Endothelial cell (in vitro differentiated cells): ENCODE data around the gene TIMELESS. TPM values are rescaled to one million over a fixed set of nuclear protein-coding genes. Genes with fewer than 3 reads are reported as not detected.

Experiments used
- DNase-seq: peaks from one replicate; pipeline ENCODE4 v3.0.0; 2021; ENCODE audit warnings: low spot score
- H3K27ac Mint-ChIP-seq: one replicate; pipeline ENCODE4 v1.8.0; 2021; ENCODE audit warnings: mixed read lengths, inconsistent platforms; ENCODE audit not compliant: unreplicated experiment
- H3K27me3 Mint-ChIP-seq: one replicate; pipeline ENCODE4 v1.8.0; 2021; ENCODE audit warnings: mild to moderate bottlenecking, moderate library complexity, mixed read lengths, inconsistent platforms; ENCODE audit not compliant: unreplicated experiment
- H3K36me3 Mint-ChIP-seq: one replicate; pipeline ENCODE4 v1.8.0; 2021; ENCODE audit warnings: mild to moderate bottlenecking, low read depth, mixed read lengths, inconsistent platforms; ENCODE audit not compliant: unreplicated experiment
- H3K4me1 Mint-ChIP-seq: one replicate; pipeline ENCODE4 v1.8.0; 2021; ENCODE audit warnings: mild to moderate bottlenecking, mixed read lengths, inconsistent platforms; ENCODE audit not compliant: unreplicated experiment
- H3K4me3 Mint-ChIP-seq: one replicate; pipeline ENCODE4 v1.8.0; 2021; ENCODE audit warnings: mild to moderate bottlenecking, mixed read lengths, inconsistent platforms; ENCODE audit not compliant: unreplicated experiment
- H3K9me3 Mint-ChIP-seq: one replicate; pipeline ENCODE4 v1.8.0; 2021; ENCODE audit warnings: mixed read lengths, inconsistent platforms; ENCODE audit not compliant: unreplicated experiment
- total RNA-seq: library from RNA; stranded (reverse); fragmentation: NEBNext Ultra II Directional; extraction: Animal tissue kit (Norgen Biotek cat#: 25700); gene quantifications from one replicate; pipeline ENCODE4 v1.2.1, GENCODE V29; 2021; ENCODE audit not compliant: unreplicated experiment
- TF ChIP-seq, protein P1 (sequence below): fragments of 200-600 bp; sonication (generic); IDR thresholded peaks from one replicate; pipeline ENCODE4 v1.5.0; 2021; ENCODE audit warnings: antibody characterized with exemption; ENCODE audit not compliant: unreplicated experiment

Gene TIMELESS
- total RNA-seq, 1 donor from 2014 or later, result 34.2 TPM

DNA sequence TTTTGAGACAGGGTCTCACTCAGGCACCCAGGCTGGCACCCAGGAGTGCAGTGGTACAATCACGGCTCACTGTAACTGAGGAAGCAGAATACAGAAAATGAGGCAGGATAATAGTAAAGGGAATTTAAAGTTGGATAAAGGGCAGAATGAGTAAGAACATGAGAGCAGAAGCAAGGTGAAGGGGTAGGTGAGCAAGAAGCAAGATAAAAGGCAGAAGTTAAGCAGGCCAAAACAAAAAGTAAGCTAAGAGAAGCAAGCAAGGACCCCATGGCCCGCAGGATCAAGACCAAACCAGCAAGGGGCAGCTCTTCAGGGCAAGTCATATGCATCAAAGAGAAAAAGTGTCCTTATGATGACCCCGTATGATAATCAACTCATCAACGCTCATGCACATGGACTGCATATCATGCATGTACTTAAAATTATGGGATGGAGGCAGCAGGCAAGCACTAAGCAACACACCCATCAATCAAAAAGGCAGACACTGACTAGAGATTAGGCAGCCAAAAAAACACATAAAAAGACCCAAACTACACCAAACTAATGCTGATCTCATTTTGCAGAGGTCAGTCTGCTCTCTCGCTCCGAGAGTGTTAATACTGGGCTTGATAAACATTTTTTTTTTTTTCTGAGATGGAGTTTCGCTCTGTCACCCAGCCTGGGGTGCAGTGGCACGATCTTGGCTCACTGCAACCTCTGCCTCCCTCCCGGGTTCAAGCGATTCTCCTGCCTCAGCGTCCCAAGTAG, 11.6 kb downstream of the TIMELESS start:
- no peak overlapping the region for H3K4me3 Mint-ChIP-seq
- H3K36me3 Mint-ChIP-seq, result peaks cover 13% of the 10 kb centered on the region
- H3K4me1 Mint-ChIP-seq, result peaks cover 3% of the 10 kb centered on the region
- H3K27ac Mint-ChIP-seq, result no peak overlapping the region
- no peaks in the 10 kb centered on the region for H3K9me3 Mint-ChIP-seq
- no peak for DNase-seq
- TF ChIP-seq, protein P1, sequence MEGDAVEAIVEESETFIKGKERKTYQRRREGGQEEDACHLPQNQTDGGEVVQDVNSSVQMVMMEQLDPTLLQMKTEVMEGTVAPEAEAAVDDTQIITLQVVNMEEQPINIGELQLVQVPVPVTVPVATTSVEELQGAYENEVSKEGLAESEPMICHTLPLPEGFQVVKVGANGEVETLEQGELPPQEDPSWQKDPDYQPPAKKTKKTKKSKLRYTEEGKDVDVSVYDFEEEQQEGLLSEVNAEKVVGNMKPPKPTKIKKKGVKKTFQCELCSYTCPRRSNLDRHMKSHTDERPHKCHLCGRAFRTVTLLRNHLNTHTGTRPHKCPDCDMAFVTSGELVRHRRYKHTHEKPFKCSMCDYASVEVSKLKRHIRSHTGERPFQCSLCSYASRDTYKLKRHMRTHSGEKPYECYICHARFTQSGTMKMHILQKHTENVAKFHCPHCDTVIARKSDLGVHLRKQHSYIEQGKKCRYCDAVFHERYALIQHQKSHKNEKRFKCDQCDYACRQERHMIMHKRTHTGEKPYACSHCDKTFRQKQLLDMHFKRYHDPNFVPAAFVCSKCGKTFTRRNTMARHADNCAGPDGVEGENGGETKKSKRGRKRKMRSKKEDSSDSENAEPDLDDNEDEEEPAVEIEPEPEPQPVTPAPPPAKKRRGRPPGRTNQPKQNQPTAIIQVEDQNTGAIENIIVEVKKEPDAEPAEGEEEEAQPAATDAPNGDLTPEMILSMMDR, result no peak
- H3K27me3 Mint-ChIP-seq, result no peaks in the 10 kb centered on the region

DNA sequence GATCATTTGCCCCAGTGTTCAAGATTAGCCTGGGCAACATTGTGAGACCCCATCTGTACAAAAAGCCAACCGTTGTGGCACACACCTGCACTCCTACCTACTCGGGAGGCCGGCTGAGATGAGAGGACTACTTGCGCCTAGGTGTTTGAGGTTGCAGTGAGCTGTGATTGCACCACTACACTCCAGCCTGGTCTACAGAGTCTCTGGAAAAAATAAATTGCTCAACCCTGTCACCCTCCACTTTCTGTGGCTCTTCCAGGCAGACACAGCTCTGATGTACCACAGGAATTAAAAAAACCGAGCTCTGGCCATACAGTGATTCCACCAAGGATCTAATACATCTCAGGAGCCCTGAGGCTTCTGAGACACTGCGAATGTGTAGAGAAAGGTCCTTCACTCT, 14.4 kb downstream of the TIMELESS start:
- Mint-ChIP-seq H3K4me1 (no peaks in the 10 kb centered on the region), H3K27me3 (no peaks in the 10 kb centered on the region), H3K9me3 (no peaks in the 10 kb centered on the region), H3K36me3 (peaks cover 14% of the 10 kb centered on the region), H3K4me3 (no peak overlapping the region), H3K27ac (no peak overlapping the region)
- TF ChIP-seq, protein P1, result no peak
- DNase-seq, result no peak

DNA sequence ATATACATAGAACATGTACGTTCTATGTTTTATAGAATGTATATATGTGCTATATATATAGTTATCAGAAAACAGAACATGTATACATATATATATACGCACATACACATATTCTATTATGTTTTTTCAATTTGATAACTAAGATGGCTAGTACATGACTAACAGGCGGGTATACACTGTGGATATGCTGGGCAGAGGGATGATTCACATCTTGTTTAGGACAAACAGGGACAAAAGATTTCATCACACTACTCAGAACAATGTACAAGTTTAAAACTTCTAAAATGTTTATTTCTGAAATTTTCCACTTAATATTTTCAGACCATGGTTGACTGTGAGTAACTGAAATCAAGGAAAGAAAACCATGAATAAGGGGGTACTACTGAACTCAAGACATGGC, 17.4 kb downstream of the TIMELESS start:
- peaks cover 27% of the 10 kb centered on the region for H3K36me3 Mint-ChIP-seq

DNA sequence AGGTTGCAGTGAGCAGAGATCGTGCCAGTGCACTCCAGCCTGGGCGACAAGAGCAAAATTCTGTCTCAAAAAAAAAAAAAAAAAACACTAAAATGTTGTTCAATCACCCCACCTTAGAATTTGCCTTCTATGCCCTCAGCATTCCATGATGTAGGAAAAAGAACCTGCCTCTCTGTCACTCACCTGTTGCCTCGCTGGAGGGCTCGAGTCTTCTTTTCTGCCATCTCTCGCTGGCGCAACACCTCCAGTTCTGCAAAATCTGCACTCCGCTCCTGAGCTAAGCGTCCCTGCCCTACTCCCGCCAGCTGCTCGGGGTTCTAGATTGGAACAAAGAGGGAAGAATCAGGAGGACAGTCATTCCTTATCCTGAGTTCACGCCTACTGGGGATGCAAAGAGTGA, 17.9 kb downstream of the TIMELESS start:
- TF ChIP-seq, protein P1, result no peak
- no peaks in the 10 kb centered on the region for H3K9me3 Mint-ChIP-seq
- H3K36me3 Mint-ChIP-seq, result peaks cover 27% of the 10 kb centered on the region
- DNase-seq, result no peak
- H3K4me1 Mint-ChIP-seq, result no peaks in the 10 kb centered on the region
- no peak overlapping the region for H3K27ac Mint-ChIP-seq
- no peak overlapping the region for H3K4me3 Mint-ChIP-seq
- H3K27me3 Mint-ChIP-seq, result no peaks in the 10 kb centered on the region

More for the DNA sequence above, 17.4 kb downstream of the TIMELESS start:
- Mint-ChIP-seq H3K4me1 (no peaks in the 10 kb centered on the region), H3K4me3 (no peak overlapping the region), H3K9me3 (no peaks in the 10 kb centered on the region), H3K27ac (no peak overlapping the region), H3K27me3 (no peaks in the 10 kb centered on the region)
- no peak for DNase-seq
- TF ChIP-seq, protein P1, result no peak

DNA sequence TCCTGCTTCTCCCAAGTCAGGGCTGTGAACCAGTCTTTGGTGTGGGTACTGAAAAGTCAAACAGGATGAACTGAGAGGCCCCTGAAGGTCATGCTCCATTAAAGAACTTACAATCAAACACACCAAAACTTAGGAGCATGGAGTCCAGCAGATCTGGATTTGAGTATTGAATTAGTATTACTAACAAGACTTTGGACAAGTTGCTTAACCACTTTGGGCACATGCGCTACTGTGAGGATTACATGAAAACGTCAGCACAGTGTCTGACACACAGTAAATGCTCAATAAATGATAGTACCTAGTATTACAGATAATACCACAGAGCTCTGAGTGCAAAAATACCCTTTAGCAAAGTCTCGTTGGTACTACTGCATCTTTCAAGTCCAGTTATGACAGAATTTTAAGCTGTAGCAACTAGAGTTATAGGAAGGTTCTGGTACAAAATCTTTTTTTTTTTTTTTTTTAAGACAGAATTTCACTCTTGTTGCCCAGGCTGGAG, 23.2 kb downstream of the TIMELESS start:
- DNase-seq, result no peak
- H3K4me1 Mint-ChIP-seq, result no peaks in the 10 kb centered on the region
- no peak overlapping the region for H3K4me3 Mint-ChIP-seq
- no peak overlapping the region for H3K27ac Mint-ChIP-seq
- no peaks in the 10 kb centered on the region for H3K9me3 Mint-ChIP-seq
- TF ChIP-seq, protein P1, result no peak
- H3K36me3 Mint-ChIP-seq, result peaks cover 36% of the 10 kb centered on the region
- no peaks in the 10 kb centered on the region for H3K27me3 Mint-ChIP-seq
